ENCODE data around the gene RBM20.
"Not testable (repeated sequence)": the region's sequence is repeated elsewhere in the genome, so short reads cannot be mapped to it uniquely, and the experiment has no call there.

The RBM20 gene

DNA sequence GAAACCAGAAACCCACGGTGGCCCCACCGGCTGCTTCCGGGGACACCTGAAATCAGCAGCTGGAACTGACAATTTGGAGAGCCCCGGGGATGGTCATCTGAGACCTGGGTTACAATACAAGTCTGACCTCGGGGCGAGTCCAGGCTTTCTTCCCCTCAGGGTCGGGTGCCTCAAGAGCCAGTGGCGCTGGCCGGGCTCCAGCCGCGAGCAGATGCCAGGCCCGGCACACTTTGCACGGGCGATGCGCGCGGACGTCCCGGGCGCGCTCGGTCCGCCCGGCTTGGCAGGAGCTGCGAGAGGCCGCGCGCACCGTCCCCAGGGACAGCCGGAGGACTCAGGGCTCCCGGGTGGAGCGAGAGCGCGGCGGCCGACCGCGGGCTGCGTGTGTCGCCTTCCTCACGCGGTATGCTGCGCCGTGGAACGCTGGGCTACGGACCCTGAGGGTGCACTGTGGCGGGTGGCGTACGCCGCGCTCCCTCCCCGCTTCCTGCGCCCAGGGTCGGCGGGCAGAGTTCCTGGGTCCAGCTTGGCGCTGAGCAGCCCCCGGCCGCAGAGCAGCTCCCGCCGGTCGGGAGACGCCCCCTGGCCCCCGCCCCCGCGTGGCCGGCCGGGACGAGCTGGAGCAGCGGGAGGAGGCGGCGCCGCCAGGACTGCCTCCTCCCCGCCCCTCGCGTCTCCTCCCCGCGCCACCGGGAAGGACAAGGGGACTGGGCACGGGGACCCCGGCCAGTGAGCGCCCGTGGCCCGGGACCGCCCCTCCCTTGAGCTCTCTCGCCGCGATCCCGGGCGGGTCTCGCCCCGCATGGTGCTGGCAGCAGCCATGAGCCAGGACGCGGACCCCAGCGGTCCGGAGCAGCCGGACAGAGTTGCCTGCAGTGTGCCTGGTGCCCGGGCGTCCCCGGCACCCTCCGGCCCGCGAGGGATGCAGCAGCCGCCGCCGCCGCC lies at the start of gene RBM20:
Gene RBM20 (plus strand): TSS at position 684 of the 945 bp plus-strand sequence. CDS start 119 bp downstream, at position 803.
- H3K4me1 ChIP-seq: peaks cover 18% of the 10 kb centered on the region
- peak within 1 kb of the TSS; percentile 68 for H3K4me3 ChIP-seq
- peak within 1 kb of the TSS; percentile 99 for H3K4me2 ChIP-seq
- H3K27me3 ChIP-seq: peaks cover 66% of the 10 kb centered on the region
- no peaks in the 10 kb centered on the region for H3K9me3 ChIP-seq
- no peaks in the 10 kb centered on the region for H3K36me3 ChIP-seq
- no peak within 1 kb of the TSS for H3K27ac ChIP-seq
- TF ChIP-seq Cebpa-rat (IDR thresholded peaks at IDR 0.05): no peak
- H4K20me1 ChIP-seq: peaks cover 34% of the 10 kb centered on the region
- no peak within 1 kb of the TSS for H3K9ac ChIP-seq

DNA sequence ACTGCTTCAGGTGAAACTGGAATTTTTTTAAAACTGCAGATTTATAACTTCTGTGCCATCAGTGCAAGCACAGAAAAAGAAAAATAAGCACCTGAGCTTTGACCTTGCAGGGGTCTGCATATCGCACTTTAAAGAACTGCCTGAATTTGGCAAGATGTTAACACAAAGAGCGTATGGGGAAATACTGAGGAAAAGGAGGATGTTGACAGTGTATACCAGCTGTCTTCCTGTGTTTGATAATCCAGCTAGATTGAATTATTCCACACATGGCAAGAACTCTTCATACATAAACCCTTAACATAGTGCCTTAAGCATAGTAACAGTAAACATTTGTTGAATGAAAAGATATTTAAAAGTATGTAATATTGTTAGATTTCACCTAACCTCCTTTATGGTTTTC lies 46.7 kb upstream of the RBM20 start:
- Histone ChIP-seq H3K9me3 (no peaks in the 10 kb centered on the region), H3K27ac (no peak overlapping the region), H3K27me3 (no peaks in the 10 kb centered on the region), H3K36me3 (peaks cover 83% of the 10 kb centered on the region), H3K4me1 (no peaks in the 10 kb centered on the region), H4K20me1 (no peaks in the 10 kb centered on the region), H3K9ac (no peak overlapping the region), H3K4me2 (no peak overlapping the region), H3K4me3 (no peak overlapping the region)
- TF ChIP-seq Cebpa-rat (IDR thresholded peaks at IDR 0.05): no peak

DNA sequence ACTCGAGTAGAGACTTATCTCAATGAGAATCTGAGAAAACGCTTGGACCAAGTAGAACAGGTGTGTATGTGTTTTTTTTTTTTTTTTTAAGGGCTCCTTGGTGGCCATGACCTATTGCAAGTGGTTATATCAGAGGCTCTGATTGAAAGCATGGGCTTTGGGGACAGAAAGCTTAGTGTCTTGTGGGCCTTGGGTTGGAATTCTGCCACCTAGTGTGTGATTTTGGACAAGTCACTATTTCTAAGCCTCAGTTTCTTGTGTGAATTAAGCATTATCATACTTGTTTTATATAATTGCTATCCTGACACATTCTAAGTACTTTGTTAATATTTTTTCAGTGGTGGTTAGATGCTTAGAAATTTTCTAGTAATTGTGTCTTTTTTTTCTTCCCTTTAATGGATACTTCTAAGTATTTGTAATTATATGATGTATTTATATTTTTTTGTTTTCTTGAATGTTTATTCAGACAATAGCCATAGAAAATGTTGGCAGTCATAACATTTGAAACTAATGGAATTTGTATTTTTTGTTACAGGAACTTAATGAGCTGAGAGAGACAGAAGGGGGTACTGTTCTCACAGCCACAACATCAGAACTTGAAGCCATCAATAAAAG lies 43.5 kb upstream of the RBM20 start:
- TF ChIP-seq Cebpa-rat (IDR thresholded peaks at IDR 0.05): no peak
- H3K9ac ChIP-seq: no peak overlapping the region
- H3K4me3 ChIP-seq: no peak overlapping the region
- H3K9me3 ChIP-seq: no peaks in the 10 kb centered on the region
- no peaks in the 10 kb centered on the region for H4K20me1 ChIP-seq
- H3K4me2 ChIP-seq: no peak overlapping the region
- H3K36me3 ChIP-seq: peaks cover 82% of the 10 kb centered on the region
- H3K4me1 ChIP-seq: no peaks in the 10 kb centered on the region
- no peak overlapping the region for H3K27ac ChIP-seq
- H3K27me3 ChIP-seq: no peaks in the 10 kb centered on the region

DNA sequence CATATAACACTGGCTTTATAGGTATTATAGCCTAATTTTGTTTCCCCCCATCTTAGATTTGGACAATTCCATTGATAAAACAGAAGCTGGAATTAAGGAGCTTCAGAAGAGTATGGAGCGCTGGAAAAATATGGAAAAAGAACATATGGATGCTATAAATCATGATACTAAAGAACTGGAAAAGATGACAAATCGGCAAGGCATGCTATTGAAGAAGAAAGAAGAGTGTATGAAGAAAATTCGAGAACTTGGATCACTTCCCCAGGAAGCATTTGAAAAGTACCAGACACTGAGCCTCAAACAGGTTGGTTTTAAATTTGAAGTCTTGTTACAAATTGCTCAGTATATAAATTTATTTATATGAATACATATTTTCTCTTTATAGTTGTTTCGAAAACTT lies 42.6 kb upstream of the RBM20 start:
- Histone ChIP-seq H3K4me1 (no peaks in the 10 kb centered on the region), H3K9ac (no peak overlapping the region), H3K9me3 (no peaks in the 10 kb centered on the region), H3K4me3 (no peak overlapping the region), H4K20me1 (no peaks in the 10 kb centered on the region), H3K36me3 (peaks cover 80% of the 10 kb centered on the region), H3K4me2 (no peak overlapping the region), H3K27me3 (no peaks in the 10 kb centered on the region), H3K27ac (no peak overlapping the region)
- TF ChIP-seq Cebpa-rat (IDR thresholded peaks at IDR 0.05): no peak

DNA sequence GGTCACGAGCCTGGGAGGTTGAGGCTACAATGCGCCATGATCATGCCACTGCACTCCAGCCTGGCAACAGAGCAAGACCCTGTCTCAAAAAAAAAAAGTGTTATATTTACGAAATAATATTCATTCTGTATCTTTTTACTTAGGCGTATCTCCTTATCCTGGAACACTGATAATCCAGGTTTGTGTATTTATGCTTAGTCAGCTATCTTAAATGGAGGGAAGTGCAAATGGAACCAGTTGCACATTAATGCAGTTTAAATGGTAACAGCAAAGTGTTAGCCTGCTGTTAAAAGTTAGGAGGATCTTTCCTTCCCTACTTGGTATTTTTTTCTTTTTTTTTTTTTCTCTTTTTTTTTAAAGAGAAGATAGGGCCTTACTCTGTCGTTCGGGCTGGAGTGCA lies 36.0 kb upstream of the RBM20 start:
- no peak for TF ChIP-seq Cebpa-rat (IDR thresholded peaks at IDR 0.05)
- H3K9me3 ChIP-seq: no peaks in the 10 kb centered on the region
- no peaks in the 10 kb centered on the region for H3K4me1 ChIP-seq
- no peak overlapping the region for H3K4me2 ChIP-seq
- no peak overlapping the region for H3K27ac ChIP-seq
- H3K9ac ChIP-seq: no peak overlapping the region
- H3K27me3 ChIP-seq: no peaks in the 10 kb centered on the region
- no peak overlapping the region for H3K4me3 ChIP-seq
- no peaks in the 10 kb centered on the region for H4K20me1 ChIP-seq
- H3K36me3 ChIP-seq: peaks cover 42% of the 10 kb centered on the region

DNA sequence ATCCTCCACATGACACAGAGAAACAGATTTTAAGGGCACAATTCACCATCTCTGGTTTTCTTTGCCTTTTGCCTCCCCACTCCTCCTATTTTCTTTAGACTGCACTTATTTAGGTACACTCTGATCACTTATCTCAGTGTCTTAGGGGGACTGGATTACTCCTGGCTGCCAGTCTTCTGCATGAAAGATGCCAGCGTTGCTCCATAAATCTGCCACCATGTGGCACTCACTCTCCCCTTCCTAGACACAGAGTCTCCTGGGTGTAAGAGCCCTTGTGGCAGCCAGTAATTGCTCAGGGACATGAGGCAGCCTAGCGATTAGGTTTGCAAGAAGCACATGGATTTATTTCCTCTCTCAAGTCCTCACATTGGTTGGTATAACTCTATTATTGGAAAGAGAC lies 34.5 kb upstream of the RBM20 start:
- TF ChIP-seq Cebpa-rat (IDR thresholded peaks at IDR 0.05): no peak
- H3K4me1 ChIP-seq: no peaks in the 10 kb centered on the region
- no peaks in the 10 kb centered on the region for H4K20me1 ChIP-seq
- H3K4me2 ChIP-seq: no peak overlapping the region
- H3K36me3 ChIP-seq: peaks cover 30% of the 10 kb centered on the region
- H3K9me3 ChIP-seq: no peaks in the 10 kb centered on the region
- no peak overlapping the region for H3K27ac ChIP-seq
- H3K9ac ChIP-seq: no peak overlapping the region
- H3K27me3 ChIP-seq: no peaks in the 10 kb centered on the region
- no peak overlapping the region for H3K4me3 ChIP-seq

DNA sequence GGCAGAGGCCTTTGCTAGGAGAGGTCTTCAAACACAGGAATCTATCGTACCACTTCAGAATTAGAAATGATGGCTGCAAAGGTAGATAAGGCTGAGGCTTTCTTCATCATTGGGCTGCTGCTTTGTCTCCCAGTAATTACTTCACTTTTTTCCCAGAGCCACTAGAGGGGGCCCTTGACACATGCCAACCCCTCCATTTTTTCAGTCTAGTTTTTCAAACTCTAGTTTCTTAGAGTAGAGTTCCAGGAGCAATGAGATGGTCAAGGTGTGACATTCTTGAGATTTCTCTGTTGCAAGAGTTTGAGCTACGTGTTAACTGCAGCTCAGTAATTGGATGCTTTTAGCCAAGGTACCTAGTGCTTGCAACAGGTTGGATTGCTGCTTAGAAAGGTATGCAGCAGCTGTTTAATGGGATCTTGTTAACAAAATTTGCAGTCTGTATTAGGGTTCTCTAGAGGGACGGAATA lies 33.8 kb upstream of the RBM20 start:
- Histone ChIP-seq H3K36me3 (peaks cover 22% of the 10 kb centered on the region), H3K9ac (no peak overlapping the region), H3K9me3 (no peaks in the 10 kb centered on the region), H3K4me2 (no peak overlapping the region), H4K20me1 (no peaks in the 10 kb centered on the region), H3K4me1 (no peaks in the 10 kb centered on the region), H3K27me3 (no peaks in the 10 kb centered on the region), H3K4me3 (no peak overlapping the region), H3K27ac (no peak overlapping the region)
- TF ChIP-seq Cebpa-rat (IDR thresholded peaks at IDR 0.05): no peak

DNA sequence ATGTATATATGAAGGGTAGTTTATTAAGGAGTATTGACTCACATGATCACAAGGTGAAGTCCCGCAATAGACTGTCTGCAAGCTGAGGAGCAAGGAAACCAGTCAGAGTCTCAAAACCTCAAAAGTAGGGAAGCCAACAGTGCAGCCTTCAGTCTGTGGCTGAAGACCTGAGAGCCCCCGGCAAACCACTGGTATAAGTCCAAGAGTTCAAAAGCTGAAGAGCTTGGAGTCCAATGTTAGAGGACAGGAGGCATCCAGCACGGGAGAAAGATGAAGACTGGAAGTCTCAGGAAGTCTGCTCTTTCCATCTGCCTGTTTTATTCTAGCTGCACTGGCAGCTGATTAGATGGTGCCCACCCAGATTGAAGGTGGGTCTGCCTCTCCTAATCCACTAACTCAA lies 33.4 kb upstream of the RBM20 start:
- not testable (repeated sequence) for H3K27ac ChIP-seq, H3K27me3 ChIP-seq, H4K20me1 ChIP-seq, H3K4me1 ChIP-seq, H3K9ac ChIP-seq, H3K9me3 ChIP-seq, H3K4me2 ChIP-seq, H3K4me3 ChIP-seq
- H3K36me3 ChIP-seq: peaks cover 18% of the 10 kb centered on the region

DNA sequence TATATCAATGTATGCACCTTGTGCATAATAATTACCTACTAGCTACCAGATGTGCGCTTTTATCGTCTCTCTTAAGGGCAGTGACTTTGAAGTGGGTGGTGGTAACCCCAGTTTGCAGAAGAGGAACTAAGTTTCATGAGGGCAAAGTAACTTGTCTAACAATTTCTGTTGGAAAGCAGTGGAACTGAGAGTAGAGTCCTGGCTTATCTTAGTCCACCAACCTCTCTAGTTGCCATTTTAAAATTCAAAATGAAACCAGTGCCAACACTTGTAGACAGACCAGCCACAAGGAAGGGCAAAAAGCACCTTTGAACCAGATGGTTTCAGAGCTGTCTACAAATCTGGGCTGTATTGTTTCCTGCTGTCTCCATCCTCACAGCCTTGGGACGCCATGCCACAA lies 32.0 kb upstream of the RBM20 start:
- Histone ChIP-seq H4K20me1 (no peaks in the 10 kb centered on the region), H3K36me3 (peaks cover 10% of the 10 kb centered on the region), H3K27ac (no peak overlapping the region), H3K9ac (no peak overlapping the region), H3K4me1 (no peaks in the 10 kb centered on the region), H3K4me3 (no peak overlapping the region), H3K9me3 (no peaks in the 10 kb centered on the region), H3K27me3 (no peaks in the 10 kb centered on the region), H3K4me2 (no peak overlapping the region)
- TF ChIP-seq Cebpa-rat (IDR thresholded peaks at IDR 0.05): no peak

DNA sequence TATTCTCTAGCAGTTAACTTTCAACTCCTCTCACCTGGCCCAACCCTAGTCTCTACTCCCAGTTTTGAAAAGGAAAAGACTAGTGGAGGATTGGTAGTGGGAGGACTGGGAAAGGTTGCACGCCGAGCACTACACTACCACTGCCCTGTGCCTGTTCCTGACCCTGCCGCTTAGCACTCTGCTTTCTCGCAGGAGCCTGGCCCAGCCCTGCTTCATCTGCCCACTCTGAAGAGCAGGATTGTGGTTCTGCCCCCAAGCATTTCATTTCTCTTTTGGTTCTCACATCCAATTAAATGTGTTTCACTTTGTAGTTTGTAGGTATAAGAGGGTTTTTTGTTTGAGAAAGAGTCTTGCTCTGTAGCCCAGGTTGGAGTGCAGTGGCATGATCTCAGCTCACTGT lies 31.5 kb upstream of the RBM20 start:
- no peak overlapping the region for H3K27ac ChIP-seq
- no peaks in the 10 kb centered on the region for H3K27me3 ChIP-seq
- no peak overlapping the region for H3K9ac ChIP-seq
- H3K4me3 ChIP-seq: no peak overlapping the region
- H3K36me3 ChIP-seq: peaks cover 4% of the 10 kb centered on the region; the same call in 1 of the 2 replicates
- H3K4me1 ChIP-seq: no peaks in the 10 kb centered on the region; the same call in 1 of the 2 replicates
- no peaks in the 10 kb centered on the region for H4K20me1 ChIP-seq
- no peaks in the 10 kb centered on the region for H3K9me3 ChIP-seq
- no peak overlapping the region for H3K4me2 ChIP-seq
- no peak for TF ChIP-seq Cebpa-rat (IDR thresholded peaks at IDR 0.05)
